HG03432 (cell line): ENCODE results near the gene NPDC1.
"Not testable (repeated sequence)": the region's sequence is repeated elsewhere in the genome, so short reads cannot be mapped to it uniquely, and the experiment has no call there.

Experiments used
- ATAC-seq: cut with Tn5 transposase; IDR thresholded peaks from one replicate; pipeline ENCODE4 v1.9.1; 2021; ENCODE audit warnings: mild to moderate bottlenecking, moderate library complexity; ENCODE audit not compliant: unreplicated experiment

The NPDC1 gene

DNA sequence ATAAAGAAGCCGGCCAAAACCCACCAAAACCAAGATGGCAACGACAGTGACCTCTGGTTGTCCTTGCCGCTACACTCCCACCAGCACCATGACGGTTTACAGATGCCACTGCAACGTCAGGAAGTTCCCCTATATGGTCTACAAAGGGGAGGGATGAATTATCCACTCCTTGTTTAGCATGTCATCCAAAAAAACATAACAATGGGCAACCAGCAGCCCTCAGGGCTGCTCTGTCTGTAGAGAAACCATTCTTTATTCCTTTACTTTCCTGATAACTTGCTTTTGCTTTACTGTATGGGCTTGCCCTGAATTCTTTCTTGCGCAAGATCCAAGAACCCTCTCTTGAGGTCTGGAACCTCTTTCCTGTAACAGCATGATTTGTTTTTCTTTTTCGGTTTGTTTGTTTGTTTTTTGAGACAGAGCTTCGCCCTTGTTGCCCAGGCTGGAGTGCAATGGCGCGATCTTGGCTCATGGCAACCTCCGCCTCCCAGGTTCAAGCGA, 29.3 kb upstream of the NPDC1 start:
- ATAC-seq: no peak

GRCh38 chr9:137074657-137075274, 28.8 kb upstream of the NPDC1 start:
- ATAC-seq: no peak

DNA sequence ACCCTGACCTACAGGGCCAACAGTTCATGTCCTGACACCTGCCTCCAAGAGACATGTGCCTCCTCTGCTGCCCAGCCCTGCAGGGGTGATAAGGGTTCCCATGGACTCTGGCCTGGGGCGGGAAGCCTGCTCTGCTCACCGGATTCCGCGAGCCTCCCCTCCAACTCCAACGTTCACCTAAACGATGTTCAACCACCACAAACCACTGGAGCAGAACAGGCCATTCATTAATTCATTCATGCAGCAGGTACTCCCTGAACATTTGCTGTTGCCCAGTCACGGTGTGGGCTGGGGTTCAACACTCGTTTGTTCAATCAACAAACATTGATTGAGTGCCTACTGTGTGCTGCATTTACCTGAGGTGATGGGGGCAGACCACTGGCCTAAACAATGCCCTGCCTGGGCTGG, 28.0 kb upstream of the NPDC1 start:
- ATAC-seq: no peak

GRCh38 chr9:137071282-137071681, 25.3 kb upstream of the NPDC1 start:
- no peak for ATAC-seq

- no peak for ATAC-seq
These were observed 24.9 kb upstream of the NPDC1 start for GRCh38 chr9:137070906-137071275.

- peak; percentile 63 for ATAC-seq
These were observed 24.4 kb upstream of the NPDC1 start, which contains the start of gene SAPCD2 for GRCh38 chr9:137070201-137070905. TSS of gene SAPCD2 (minus strand) at chr9:137070557. CDS start at chr9:137070460, 97 bp downstream.

- peak; percentile 24 for ATAC-seq
These were observed 23.6 kb upstream of the NPDC1 start for GRCh38 chr9:137069508-137070091.

DNA sequence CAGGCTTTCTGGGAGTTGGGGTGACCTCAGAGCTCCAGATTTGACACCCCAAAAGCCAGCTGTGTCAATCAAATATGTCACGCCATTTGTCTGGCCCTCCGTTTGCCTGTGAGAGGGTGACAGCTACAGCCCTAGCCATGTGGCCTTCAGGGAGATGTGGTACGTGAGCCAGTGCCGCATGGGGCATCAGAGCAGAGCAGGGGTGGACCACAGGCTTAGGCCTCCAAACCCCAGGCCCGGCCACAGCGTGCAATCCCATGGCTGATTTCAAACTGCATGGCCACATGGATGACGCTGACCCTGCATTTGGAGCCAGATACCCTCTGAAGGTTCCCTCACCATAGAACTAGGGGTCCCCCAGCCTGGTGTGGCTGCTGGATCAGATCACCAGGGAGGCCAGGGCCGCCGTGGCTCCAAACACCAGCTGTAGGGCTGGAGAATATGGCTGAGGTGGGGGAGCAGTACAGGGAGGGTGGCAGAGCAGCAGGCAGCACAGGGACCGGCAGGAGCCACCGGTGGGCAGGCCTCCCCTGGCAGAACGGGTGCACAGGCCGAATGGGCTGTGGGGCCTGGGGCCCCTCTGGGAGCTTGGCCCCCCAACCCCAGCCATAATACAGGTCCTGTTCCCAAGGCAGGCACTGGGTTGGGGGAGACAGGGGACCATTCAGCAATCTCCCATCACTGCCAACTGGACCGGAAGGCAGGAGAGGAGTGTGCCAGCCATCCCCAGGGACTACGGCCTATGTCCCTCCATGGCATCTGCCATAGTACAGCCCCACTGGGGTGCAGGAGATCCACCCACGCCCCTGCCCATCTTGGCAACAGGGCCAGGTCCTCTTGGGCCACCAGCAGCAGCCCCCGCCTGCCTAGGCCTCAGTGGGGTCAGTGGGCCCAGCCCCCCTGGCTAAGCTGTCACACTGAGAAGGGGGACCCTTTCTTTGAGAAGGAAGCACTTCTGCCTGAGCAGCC, 22.8 kb upstream of the NPDC1 start:
- ATAC-seq: no peak

DNA sequence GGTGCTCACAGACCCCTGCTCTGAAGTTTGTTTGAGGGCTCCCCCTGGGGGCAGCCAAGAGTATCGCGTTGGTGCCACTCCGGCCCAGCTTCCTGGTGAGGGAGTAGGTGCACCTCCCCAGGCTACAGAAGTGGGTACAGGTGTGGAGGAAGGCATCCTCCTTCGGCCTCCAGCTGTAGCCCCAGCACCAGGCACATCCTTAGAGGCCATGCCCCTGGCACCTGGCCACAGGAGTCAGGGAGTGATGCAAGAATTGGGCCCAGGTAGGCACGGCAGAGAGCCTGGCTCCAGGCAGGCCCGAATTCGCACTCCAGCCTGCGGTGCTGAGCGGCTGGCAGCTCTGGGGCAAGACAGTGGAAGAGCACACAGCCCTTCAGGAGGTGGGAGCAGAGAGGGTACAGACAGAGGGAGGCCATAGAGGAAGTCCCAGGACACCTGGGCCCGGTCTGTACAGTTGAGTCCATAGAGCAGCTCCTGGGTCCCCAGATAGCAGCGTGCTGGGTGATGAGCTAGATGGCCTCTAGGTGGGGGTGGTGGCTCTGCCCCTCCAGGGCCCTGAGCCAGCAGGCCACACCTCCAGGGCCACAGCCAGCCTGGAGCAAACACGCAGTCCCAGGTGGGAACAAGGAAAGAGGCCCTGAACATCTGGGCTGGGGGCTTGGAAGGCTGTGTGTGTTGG, 22.0 kb upstream of the NPDC1 start:
- ATAC-seq: peak; percentile 40

GRCh38 chr9:137066096-137066861, 20.3 kb upstream of the NPDC1 start:
- ATAC-seq: no peak

DNA sequence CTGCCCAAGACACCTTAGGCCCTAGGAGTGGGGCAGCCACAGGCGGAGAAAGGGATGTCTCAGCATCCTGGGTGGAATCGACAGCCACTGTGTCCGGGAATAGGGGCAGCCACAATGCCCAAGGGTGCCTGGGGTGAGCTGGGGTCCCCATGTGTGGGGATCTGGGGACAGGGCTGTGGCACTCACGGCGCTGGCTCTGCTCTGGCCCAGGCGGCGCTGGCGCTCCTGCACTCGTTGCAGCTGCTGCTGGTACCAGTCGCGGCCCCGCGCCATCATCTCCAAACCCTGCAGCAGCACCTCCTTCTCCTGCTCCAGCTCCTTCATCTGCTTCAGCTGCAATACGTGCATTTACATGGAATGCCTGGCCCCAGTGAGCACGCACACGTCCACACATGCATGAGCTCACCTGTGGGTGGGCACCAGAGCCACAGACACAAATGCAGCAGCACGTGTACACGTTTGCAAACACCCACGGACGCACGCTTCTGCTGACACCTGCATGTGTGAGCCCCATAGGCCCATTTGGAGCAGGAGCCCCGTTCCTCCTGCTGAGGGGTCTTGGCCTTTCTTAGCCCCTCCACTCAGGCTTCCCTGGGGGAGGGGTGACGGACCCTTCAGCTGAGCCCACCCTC, 19.5 kb upstream of the NPDC1 start:
- no peak for ATAC-seq

GRCh38 chr9:137064880-137065164, 18.8 kb upstream of the NPDC1 start:
- no peak for ATAC-seq

- ATAC-seq: no peak
These were observed 18.3 kb upstream of the NPDC1 start for GRCh38 chr9:137064027-137064879.

DNA sequence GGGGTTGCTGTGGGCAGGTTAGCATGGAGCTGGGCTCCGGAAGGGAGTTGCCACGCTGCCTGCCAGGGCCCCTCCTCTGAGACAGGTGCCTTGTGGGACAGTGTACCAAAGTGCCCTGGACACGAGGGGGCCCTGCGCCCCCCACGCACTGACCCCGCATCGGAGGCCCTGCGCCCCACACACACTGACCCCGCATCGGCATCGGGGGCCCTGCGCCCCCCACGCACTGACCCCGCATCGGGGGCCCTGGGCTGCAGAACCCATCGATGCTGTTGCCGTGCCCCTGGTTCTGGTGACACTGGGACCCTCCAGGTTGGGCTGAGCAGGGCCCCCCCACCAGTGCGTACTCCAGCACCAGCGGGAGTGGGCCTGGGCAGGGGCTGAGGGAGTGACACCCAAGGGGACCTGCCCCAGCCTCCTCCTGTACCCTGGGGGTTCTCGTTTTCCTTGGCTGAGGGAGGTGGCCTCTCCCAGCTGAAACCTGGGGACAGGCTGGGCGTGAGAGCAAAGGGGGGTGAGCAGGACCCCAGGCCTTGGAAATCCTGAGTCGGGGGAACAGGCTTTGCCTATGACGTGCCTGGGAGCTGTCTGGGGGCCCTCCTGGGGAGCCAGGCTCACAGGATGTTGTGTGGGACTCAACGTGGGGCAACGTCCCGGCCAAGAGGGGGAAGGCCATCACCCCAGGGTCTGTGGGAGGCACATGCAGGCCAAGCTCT, 17.5 kb upstream of the NPDC1 start:
- ATAC-seq: no peak

DNA sequence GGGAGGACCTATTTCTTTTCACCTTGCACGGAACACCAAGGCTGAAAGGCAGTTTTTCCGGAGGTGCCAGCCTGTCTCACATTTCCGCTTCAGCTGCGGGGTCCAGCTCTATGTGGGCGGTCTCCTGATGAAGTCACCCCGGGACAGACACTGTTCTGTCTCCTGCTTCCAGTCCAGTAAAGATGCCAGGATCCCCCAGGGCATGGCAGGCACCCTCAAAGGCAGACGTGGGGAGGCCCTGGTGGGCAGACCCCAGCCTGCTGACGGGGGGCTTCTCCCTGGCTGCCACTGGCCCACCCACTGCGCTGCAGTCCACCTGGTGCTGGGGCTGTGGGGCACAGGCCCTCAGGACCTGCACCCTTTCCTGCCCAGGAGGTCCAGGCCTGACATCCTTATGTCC, 16.8 kb upstream of the NPDC1 start:
- not testable (repeated sequence) for ATAC-seq

DNA sequence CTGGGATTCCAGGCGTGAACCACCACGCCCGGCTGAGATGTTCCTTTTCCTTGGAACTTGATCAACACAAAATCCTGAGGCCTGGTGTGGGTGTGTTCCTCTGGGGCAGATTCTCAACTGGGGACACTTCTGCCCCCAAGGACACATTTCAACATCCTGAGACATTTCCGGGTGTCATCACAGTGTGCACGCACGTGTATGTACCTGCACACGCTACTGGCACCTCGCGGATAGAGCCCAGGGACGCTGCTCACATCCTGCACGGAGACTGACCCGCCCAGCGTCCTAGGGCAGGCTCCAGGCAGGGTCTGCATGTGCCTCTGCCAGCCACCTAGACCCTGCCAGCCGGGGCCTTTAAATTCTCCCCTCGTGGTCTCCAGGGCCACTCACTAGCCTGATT, 16.4 kb upstream of the NPDC1 start:
- ATAC-seq: no peak

DNA sequence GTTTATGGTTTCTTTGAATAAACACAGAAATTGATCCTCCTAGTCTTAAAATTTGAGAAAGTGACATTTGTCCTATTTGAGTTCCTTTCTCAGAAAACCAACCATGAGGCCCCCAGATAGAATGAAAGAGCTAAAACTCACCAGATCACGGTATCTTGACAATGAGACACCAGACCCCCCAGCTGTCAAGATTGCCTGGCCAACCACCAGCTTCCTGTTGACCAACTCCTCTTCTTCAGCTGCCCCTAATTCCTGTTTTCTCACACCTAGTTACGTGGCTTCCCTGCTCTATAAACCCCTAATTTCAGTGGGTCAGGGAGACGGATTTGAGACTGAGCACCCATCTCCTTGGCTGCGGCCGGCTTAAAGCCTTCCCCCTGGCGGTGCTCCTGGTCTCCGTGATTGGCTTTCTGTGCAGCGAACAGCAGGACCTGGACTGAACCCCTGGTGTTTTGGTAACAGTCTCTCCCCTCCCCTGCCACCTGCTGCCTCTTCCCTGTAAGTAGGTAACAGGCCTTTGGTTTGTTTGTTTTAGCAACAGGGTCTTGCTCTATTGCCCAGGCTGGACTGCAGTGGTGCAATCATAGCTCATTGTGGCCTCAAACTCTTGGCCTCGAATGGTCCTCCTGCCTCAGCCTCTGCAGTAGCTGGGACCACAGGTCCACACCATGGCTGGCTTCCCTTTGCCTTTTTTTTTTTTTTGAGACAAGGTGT, 12.7 kb upstream of the NPDC1 start:
- ATAC-seq: no peak
